Activated CD4-positive, CD25-positive, alpha-beta regulatory T cell treated with anti-CD3 and anti-CD28 coated beads, Interleukin-2, amount 50 U/mL, for 16 hours (primary cell): Measurements from ENCODE around the gene XAGE2.

Experiments
- DNase-seq: peaks from one replicate; pipeline ENCODE4 v3.0.0-alpha.2; 2020; ENCODE audit warnings: low read depth, low spot score

Gene XAGE2

GRCh38 chrX:52424656-52425055, 55.8 kb downstream of the XAGE2 start:
- DNase-seq: no peak
